ENCODE results near the gene PAPOLA.

The PAPOLA gene

DNA sequence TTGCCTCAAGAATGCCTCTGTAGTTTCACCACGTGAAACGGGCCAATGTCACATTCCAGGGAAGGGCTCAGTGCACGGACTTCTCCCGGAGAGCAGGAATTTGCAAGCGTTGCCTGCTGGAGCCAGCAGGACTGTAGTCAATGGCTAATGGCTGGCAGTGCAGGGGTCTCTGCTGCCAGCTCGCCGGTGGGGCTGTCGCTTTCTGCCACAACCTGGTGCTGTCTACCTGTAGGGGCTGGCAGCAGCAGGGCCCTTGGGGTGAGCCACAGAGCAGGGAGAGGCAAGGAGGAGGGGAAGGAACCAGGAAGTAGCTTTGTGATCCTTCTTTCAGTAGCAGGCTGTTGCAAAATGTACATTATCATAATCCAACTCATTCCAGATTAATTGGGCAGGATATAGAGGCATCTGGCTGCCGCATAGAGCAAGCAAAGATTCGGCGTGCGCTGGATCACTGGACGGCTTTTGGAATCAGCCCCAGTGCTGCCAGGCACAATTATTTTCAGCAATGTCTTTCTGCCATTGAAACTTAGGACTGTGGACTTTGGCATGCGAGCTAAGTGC, 114.1 kb downstream of the PAPOLA start:
- TF ChIP-seq, protein P1, sequence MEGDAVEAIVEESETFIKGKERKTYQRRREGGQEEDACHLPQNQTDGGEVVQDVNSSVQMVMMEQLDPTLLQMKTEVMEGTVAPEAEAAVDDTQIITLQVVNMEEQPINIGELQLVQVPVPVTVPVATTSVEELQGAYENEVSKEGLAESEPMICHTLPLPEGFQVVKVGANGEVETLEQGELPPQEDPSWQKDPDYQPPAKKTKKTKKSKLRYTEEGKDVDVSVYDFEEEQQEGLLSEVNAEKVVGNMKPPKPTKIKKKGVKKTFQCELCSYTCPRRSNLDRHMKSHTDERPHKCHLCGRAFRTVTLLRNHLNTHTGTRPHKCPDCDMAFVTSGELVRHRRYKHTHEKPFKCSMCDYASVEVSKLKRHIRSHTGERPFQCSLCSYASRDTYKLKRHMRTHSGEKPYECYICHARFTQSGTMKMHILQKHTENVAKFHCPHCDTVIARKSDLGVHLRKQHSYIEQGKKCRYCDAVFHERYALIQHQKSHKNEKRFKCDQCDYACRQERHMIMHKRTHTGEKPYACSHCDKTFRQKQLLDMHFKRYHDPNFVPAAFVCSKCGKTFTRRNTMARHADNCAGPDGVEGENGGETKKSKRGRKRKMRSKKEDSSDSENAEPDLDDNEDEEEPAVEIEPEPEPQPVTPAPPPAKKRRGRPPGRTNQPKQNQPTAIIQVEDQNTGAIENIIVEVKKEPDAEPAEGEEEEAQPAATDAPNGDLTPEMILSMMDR (IDR thresholded peaks at IDR 0.05; ENCODE audit: insufficient read depth, low read depth, low read length, missing control alignments) = no peak
- DNase-seq (ENCODE audit: low read depth) = no peak
- H3K4me3 ChIP-seq (ENCODE audit: low read length) = no peak overlapping the region
